ENCODE data around the gene HOXA6.

GRCh38 chr7:27189997-27190748, 42.6 kb upstream of the HOXA6 start:
- TF ChIP-seq POLR2A (IDR thresholded peaks at IDR 0.05) = no peak
- TF ChIP-seq, protein P1, sequence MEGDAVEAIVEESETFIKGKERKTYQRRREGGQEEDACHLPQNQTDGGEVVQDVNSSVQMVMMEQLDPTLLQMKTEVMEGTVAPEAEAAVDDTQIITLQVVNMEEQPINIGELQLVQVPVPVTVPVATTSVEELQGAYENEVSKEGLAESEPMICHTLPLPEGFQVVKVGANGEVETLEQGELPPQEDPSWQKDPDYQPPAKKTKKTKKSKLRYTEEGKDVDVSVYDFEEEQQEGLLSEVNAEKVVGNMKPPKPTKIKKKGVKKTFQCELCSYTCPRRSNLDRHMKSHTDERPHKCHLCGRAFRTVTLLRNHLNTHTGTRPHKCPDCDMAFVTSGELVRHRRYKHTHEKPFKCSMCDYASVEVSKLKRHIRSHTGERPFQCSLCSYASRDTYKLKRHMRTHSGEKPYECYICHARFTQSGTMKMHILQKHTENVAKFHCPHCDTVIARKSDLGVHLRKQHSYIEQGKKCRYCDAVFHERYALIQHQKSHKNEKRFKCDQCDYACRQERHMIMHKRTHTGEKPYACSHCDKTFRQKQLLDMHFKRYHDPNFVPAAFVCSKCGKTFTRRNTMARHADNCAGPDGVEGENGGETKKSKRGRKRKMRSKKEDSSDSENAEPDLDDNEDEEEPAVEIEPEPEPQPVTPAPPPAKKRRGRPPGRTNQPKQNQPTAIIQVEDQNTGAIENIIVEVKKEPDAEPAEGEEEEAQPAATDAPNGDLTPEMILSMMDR (IDR thresholded peaks at IDR 0.05) = no peak

Data from esophagus squamous epithelium (tissue), 4 donors.